Esophagus muscularis mucosa (tissue), 4 donors: ENCODE data around the gene DIP2C.

ENCODE experiments used
- CTCF ChIP-seq, 3 experiments: fragments of 200-600 bp in 2 of 3; fragments of 450-650 bp in 1 of 3; sonication (generic) in 2 of 3; IDR thresholded peaks; one replicate each; pipeline ENCODE4 v1.5.1; 2017 to 2019; ENCODE audit warnings: antibody characterized with exemption in 3 of 3, mild to moderate bottlenecking in 2 of 3, moderate library complexity in 1 of 3
- EP300 ChIP-seq: sonication (generic); formaldehyde crosslinking; IDR thresholded peaks from one replicate; pipeline ENCODE4 v1.6.1; 2017; ENCODE audit warnings: antibody characterized with exemption
- POLR2A ChIP-seq: fragments of 450-650 bp; IDR thresholded peaks from one replicate; pipeline ENCODE4 v1.6.1; 2017; ENCODE audit warnings: antibody characterized with exemption, moderate library complexity, mild to moderate bottlenecking, low read depth
- POLR2AphosphoS5 ChIP-seq, 2 donors: sonication (generic); formaldehyde crosslinking; IDR thresholded peaks; one replicate each; pipeline ENCODE4 v1.6.1; 2017; ENCODE audit warnings: antibody characterized with exemption in 2 of 2

- TF ChIP-seq POLR2AphosphoS5 (IDR thresholded peaks at IDR 0.05) (no peak), POLR2A (no peak), CTCF (IDR thresholded peaks at IDR 0.05) (no peak), EP300 (no peak)
These were observed 136.8 kb downstream of the DIP2C start for GRCh38 chr10:552679-553078.
